Gastroesophageal sphincter (tissue), 4 donors: ENCODE measurements around the gene EXOSC9. TPM values are rescaled to one million over a fixed set of nuclear protein-coding genes. Genes with fewer than 3 reads are reported as not detected.
"Not testable (repeated sequence)": the region's sequence is repeated elsewhere in the genome, so short reads cannot be mapped to it uniquely, and the experiment has no call there.

Source experiments
- ATAC-seq: fragments of 150-250 bp; one replicate; pipeline ENCODE4 v1.9.1; 2016; ENCODE audit warnings: mild to moderate bottlenecking, moderate library complexity
- H3K27ac ChIP-seq, 4 donors: fragments of 200-600 bp; sonication (generic) in 3 of 4; 1 replicate in 3 of 4; 2 replicates in 1 of 4; pipeline ENCODE4 v1.5.1; 2016 to 2019
- H3K27me3 ChIP-seq: fragments of 200-600 bp; sonication (generic); one replicate; pipeline ENCODE4 v1.5.1; 2019
- H3K36me3 ChIP-seq, 2 donors: fragments of 200-600 bp; sonication (generic); one replicate each; pipeline ENCODE4 v1.5.1; 2019; ENCODE audit warnings: control low read depth in 1 of 2
- H3K4me1 ChIP-seq, 3 donors: fragments of 200-600 bp; sonication (generic); 1 replicate in 2 of 3; 2 replicates in 1 of 3; pipeline ENCODE4 v1.5.1; 2016 to 2019; ENCODE audit warnings: control low read depth in 2 of 3
- H3K4me3 ChIP-seq, 2 donors: fragments of 200-600 bp; sonication (generic); one replicate each; pipeline ENCODE4 v1.5.1; 2019; ENCODE audit warnings: mild to moderate bottlenecking in 1 of 2, moderate library complexity in 1 of 2
- H3K9me3 ChIP-seq, 3 donors: fragments of 200-600 bp; sonication (generic); one replicate each; pipeline ENCODE4 v1.5.1; 2017 to 2019; ENCODE audit warnings: control low read depth in 2 of 3
- EP300 ChIP-seq: sonication (generic); formaldehyde crosslinking; IDR thresholded peaks from one replicate; pipeline ENCODE4 v1.6.1; 2017; ENCODE audit warnings: antibody characterized with exemption, mild to moderate bottlenecking
- POLR2A ChIP-seq, 2 donors: fragments of 450-650 bp; IDR thresholded peaks; one replicate each; pipeline ENCODE4 v1.6.1; 2017; ENCODE audit warnings: antibody characterized with exemption in 2 of 2, mild to moderate bottlenecking in 2 of 2, moderate library complexity in 1 of 2
- POLR2AphosphoS5 ChIP-seq: sonication (generic); formaldehyde crosslinking; IDR thresholded peaks from one replicate; pipeline ENCODE4 v1.6.1; 2017; ENCODE audit warnings: antibody characterized with exemption
- WGBS, 2 donors: methylation state at CpG; one replicate each; pipeline ENCODE4 v1.1.5; 2018; ENCODE audit warnings: low coverage in 1 of 2; 5-methylcytosine and 5-hydroxymethylcytosine counted together
- total RNA-seq, 4 donors: library from RNA; depleted of rRNA; stranded (reverse); fragments of >200 nt; gene quantifications; one replicate each; pipeline ENCODE4 v1.1.0, GENCODE V29; 2016
- TF ChIP-seq, protein P1 (sequence below), 4 experiments: fragments of 200-600 bp in 2 of 4; fragments of 450-650 bp in 2 of 4; sonication (generic) in 1 of 4; IDR thresholded peaks; one replicate each; pipeline ENCODE4 v1.5.1; 2017 to 2019; ENCODE audit warnings: antibody characterized with exemption in 4 of 4, mild to moderate bottlenecking in 2 of 4, moderate library complexity in 2 of 4

Gene EXOSC9, protein sequence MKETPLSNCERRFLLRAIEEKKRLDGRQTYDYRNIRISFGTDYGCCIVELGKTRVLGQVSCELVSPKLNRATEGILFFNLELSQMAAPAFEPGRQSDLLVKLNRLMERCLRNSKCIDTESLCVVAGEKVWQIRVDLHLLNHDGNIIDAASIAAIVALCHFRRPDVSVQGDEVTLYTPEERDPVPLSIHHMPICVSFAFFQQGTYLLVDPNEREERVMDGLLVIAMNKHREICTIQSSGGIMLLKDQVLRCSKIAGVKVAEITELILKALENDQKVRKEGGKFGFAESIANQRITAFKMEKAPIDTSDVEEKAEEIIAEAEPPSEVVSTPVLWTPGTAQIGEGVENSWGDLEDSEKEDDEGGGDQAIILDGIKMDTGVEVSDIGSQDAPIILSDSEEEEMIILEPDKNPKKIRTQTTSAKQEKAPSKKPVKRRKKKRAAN
- total RNA-seq: 10 to 100 TPM; 12.2 to 29.7 (median 23.1) TPM

DNA sequence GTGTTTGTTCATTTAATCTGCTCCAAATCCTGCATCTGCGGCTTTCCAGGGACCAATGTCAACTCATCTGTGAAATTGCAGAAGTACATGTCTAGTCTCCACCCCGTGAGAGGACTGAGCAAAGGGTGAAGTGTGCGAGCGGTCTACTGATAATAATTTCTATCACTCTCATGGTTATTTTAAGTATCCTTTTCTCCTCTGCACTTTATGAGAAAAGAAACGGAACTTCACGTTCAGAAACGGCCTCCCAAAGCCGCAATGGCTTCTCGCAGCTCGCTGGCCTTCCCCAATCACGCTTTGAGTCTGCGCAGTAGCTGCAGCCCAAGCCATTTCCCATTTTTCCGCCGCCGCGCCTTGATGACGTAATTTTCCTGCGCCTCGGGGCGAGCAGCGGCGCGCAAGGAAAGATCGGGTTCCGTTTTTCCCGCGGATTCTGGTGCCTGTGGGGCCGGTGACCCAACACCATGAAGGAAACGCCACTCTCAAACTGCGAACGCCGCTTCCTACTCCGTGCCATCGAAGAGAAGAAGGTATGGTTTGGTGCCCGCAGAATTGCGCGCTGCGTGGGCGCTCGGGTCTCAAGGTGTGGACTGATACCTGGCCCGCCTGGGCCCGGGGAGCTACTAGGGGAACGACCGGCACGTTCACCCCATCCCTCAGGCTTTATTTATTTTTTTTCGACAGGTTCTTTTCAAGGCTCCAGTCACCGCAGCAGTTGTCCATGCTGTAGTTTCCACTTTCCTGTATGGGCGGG is at the start of gene EXOSC9:
EXOSC9 (plus strand) TSS at position 363 of the 754 bp plus-strand sequence; CDS start at position 465, 102 bp downstream.
- 0% methylated on average over 11 to 31 of the region's 48 CpGs for WGBS, 2 donors
- peaks cover 0 to 34% (median 6%) of the 10 kb centered on the region in 3 donors for H3K4me1 ChIP-seq
- H3K36me3 ChIP-seq: peaks cover 0 to 37% of the 10 kb centered on the region in 2 donors
- H3K4me3 ChIP-seq: peak within 1 kb of the TSS; percentile 84 to 99
- no peaks in the 10 kb centered on the region for H3K27me3 ChIP-seq
- TF ChIP-seq POLR2AphosphoS5: peak; percentile 97
- peak; percentile 58 to 78 for TF ChIP-seq POLR2A (IDR thresholded peaks at IDR 0.05)
- no peak for TF ChIP-seq EP300
- TF ChIP-seq, protein P1, sequence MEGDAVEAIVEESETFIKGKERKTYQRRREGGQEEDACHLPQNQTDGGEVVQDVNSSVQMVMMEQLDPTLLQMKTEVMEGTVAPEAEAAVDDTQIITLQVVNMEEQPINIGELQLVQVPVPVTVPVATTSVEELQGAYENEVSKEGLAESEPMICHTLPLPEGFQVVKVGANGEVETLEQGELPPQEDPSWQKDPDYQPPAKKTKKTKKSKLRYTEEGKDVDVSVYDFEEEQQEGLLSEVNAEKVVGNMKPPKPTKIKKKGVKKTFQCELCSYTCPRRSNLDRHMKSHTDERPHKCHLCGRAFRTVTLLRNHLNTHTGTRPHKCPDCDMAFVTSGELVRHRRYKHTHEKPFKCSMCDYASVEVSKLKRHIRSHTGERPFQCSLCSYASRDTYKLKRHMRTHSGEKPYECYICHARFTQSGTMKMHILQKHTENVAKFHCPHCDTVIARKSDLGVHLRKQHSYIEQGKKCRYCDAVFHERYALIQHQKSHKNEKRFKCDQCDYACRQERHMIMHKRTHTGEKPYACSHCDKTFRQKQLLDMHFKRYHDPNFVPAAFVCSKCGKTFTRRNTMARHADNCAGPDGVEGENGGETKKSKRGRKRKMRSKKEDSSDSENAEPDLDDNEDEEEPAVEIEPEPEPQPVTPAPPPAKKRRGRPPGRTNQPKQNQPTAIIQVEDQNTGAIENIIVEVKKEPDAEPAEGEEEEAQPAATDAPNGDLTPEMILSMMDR (IDR thresholded peaks at IDR 0.05): peak in 2 of 4 experiments; percentile 8 to 11
- peak within 1 kb of the TSS; percentile 86 to 97 (median 90) for H3K27ac ChIP-seq
- H3K9me3 ChIP-seq: no peaks in the 10 kb centered on the region
- peak; percentile 95 for ATAC-seq

DNA sequence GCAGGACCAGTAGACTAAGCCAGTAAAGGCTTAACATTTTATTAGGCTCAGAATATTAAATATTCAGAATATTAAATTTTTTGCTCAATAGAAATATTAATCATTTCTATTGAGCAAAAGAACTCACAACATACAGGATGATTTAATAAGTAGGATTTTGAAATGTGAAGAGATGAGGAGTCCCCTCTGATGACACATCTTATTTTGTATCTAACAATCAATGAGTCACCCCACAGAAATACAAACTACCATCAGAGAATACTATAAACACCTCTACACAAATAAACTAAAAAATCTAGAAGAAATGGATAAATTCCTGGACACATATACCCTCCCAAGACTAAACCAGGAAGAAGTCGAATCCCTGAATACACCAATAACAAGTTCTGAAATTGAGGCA is 49.0 kb upstream of the EXOSC9 start:
- not testable (repeated sequence) for H3K4me3 ChIP-seq, H3K27ac ChIP-seq, H3K36me3 ChIP-seq, ATAC-seq, H3K27me3 ChIP-seq, H3K9me3 ChIP-seq, H3K4me1 ChIP-seq
- WGBS, 2 donors: 90% methylated on average over 1 of the region's 1 CpG; no CpG with 5 or more reads in 1 of the 2 donors

DNA sequence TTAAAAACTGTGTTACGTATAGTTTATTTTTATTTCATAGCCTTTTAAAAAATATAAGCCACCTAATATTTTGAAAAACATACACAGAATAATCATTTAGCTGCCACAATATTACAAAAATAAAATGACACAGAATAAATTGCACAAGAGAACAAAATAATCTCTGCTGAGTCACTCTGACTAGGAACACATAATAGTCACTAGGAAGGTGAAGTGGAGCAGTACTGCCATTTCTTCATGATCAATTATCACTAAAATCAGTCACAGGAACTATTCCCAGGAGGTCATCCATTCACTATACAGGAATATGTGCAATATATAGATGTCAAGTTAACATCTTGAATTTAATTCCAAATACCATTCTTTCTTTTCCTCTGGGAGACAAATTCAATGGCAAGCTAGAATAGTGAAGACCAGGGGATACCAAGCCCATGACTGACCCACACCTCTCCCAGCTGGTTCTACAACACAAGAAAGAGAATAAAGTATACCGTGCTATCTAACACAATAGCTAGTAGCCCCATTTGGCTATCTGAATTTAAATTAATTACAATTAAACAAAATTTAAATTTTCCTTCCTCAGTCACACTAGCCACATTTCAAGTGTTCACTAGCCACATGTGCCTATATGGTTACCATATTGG is 42.1 kb upstream of the EXOSC9 start:
- Histone ChIP-seq H3K27ac (no peak overlapping the region), H3K27me3 (peaks cover 15% of the 10 kb centered on the region), H3K36me3 (no peaks in the 10 kb centered on the region), H3K4me3 (no peak overlapping the region), H3K9me3 (no peaks in the 10 kb centered on the region), H3K4me1 (no peaks in the 10 kb centered on the region)
- no peak for ATAC-seq
- 78 to 100% methylated on average over 2 of the region's 2 CpGs for WGBS, 2 donors
- TF ChIP-seq EP300 (no peak), POLR2A (IDR thresholded peaks at IDR 0.05) (no peak), POLR2AphosphoS5 (no peak)
- TF ChIP-seq, protein P1 (IDR thresholded peaks at IDR 0.05): no peak

GRCh38 chr4:121760205-121760604 is 40.9 kb upstream of the EXOSC9 start:
- Histone ChIP-seq H3K4me3 (no peak overlapping the region), H3K27me3 (peaks cover 27% of the 10 kb centered on the region), H3K36me3 (no peaks in the 10 kb centered on the region), H3K4me1 (peaks cover 0 to 9% (median 5%) of the 10 kb centered on the region in 3 donors), H3K9me3 (no peaks in the 10 kb centered on the region), H3K27ac (no peak overlapping the region)
- TF ChIP-seq, protein P1 (IDR thresholded peaks at IDR 0.05): no peak
- TF ChIP-seq EP300 (no peak), POLR2A (IDR thresholded peaks at IDR 0.05) (no peak), POLR2AphosphoS5 (no peak)
- 66 to 79% methylated on average over 3 of the region's 3 CpGs for WGBS, 2 donors
- no peak for ATAC-seq

GRCh38 chr4:121764303-121764701 is 36.8 kb upstream of the EXOSC9 start:
- H3K27me3 ChIP-seq: peaks cover 43% of the 10 kb centered on the region
- no peak for ATAC-seq
- no peaks in the 10 kb centered on the region for H3K9me3 ChIP-seq
- no peak overlapping the region for H3K27ac ChIP-seq
- H3K36me3 ChIP-seq: no peaks in the 10 kb centered on the region
- peaks cover 0 to 11% (median 5%) of the 10 kb centered on the region in 3 donors for H3K4me1 ChIP-seq
- peak overlapping the region; percentile 6 to 47 for H3K4me3 ChIP-seq
- 25 to 35% methylated on average over 7 to 11 of the region's 14 CpGs for WGBS, 2 donors
- no peak for TF ChIP-seq POLR2AphosphoS5
- no peak for TF ChIP-seq EP300
- TF ChIP-seq POLR2A (IDR thresholded peaks at IDR 0.05): no peak
- TF ChIP-seq, protein P1 (IDR thresholded peaks at IDR 0.05): no peak
